ENCODE data around the gene EFNA2.

Gene EFNA2

DNA sequence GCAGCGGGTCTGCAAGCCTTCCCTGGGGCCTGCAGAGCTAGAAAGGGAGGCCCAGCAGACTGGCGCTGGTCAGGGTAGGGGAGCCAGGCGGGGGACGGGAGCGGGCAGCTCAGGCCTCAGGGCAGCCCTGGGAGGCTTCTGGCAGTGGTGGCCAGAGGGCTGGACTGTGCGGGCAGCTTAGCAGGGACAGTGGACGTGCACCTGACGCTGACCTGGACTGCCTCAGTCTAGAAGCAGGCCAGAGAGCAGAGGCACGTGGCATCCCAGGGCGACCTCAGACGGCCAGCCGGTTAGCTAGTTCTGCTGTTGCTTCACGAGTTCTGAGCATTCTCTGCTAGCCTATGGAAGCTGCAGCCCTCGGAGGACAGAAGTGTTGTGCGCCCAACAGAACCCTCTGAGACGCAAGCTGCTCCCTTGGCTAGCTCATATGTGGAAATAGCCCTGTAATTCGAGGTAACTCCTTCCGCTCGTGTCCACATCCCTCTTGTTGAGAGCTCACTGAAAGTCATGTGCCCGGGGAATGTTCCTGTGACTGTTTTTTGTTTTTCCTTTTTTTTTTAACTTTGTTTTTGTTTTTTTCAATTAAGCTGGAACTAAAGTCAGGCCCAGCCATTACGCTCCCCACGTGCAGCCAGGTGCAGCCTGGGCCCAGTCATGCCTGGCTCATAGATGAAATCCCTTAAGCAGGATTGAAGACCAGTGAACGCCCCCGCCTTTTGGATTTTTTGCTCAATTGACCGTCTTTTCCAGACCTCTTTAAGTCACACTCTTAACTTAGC is 12.2 kb upstream of the EFNA2 start:
- DNase-seq (ENCODE audit: extremely low read depth, insufficient read length), result no peak
- TF ChIP-seq, protein P1, sequence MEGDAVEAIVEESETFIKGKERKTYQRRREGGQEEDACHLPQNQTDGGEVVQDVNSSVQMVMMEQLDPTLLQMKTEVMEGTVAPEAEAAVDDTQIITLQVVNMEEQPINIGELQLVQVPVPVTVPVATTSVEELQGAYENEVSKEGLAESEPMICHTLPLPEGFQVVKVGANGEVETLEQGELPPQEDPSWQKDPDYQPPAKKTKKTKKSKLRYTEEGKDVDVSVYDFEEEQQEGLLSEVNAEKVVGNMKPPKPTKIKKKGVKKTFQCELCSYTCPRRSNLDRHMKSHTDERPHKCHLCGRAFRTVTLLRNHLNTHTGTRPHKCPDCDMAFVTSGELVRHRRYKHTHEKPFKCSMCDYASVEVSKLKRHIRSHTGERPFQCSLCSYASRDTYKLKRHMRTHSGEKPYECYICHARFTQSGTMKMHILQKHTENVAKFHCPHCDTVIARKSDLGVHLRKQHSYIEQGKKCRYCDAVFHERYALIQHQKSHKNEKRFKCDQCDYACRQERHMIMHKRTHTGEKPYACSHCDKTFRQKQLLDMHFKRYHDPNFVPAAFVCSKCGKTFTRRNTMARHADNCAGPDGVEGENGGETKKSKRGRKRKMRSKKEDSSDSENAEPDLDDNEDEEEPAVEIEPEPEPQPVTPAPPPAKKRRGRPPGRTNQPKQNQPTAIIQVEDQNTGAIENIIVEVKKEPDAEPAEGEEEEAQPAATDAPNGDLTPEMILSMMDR (IDR thresholded peaks at IDR 0.05; ENCODE audit: insufficient read depth, low read length, poor library complexity, severe bottlenecking), result no peak
- H3K27me3 ChIP-seq (replicated peaks; ENCODE audit: control insufficient read depth, insufficient read depth, low read length), result no peaks in the 10 kb centered on the region
- H3K4me3 ChIP-seq (replicated peaks; ENCODE audit: low read depth, low read length), result no peak overlapping the region
- H3K36me3 ChIP-seq (ENCODE audit: control insufficient read depth, insufficient read depth, low read length), result peaks cover 36% of the 10 kb centered on the region

DNA sequence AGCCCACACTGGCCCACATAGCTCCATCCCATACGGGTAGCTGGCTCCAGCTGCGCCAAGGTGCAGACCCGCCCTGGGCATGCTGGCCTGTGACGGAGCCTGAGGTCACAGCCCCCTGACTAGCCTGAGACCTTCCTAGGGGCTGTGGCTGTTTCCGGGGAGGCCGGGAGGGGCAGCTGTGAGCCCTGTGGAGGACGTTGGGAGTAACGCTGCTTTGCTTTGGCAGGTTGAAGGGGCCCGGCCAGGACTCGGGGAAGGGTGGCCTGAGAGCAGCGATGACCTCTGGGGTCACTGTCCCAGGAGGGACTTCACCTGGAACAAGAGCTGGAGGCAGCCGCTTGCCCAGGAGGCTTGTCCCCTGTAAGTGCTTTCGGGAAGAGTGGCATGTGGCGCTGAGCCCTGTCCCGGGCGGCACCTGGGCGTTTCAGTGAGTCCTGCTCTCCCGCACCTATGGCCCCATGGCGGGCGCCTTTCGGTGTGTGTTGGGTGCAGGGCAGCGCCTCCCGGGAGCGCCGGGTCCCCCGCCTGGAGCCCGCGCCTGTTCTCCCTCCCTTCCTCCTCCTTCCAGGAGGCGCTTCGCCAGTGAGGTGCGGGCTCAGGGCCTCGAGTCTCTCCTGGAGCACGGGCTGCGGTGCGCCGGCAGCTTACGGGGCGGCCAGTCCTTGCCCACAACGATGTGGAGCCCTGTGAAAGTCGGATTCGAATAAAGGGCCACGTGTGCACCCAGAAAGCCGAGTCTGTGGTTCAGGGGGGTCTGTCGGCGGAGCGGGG is 11.4 kb upstream of the EFNA2 start:
- peak overlapping the region; percentile 58 for H3K4me3 ChIP-seq (replicated peaks; ENCODE audit: low read depth, low read length)

DNA sequence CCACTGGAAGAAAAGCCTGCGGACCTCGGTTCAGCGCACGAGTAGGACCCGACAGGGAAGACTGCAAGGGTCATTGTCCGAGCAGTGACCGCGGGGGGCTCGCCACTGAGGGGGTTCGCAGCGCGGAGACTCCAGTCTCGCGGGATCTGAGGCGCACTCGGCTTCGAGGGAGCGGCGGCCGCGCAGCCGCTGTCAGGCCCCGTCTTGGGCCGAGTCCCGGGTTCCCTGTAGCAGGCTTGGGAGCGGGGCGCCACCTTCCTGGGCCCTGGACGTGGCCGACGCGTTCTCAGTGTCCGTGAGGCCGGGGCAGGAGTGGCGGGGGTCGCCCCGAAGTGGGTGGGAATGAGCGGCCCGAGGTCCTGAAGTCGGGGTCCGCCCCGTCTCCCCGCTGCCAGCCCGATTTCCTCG is 10.8 kb upstream of the EFNA2 start:
- Histone ChIP-seq H3K36me3 (ENCODE audit: control insufficient read depth, insufficient read depth, low read length) (peaks cover 39% of the 10 kb centered on the region), H3K27me3 (replicated peaks; ENCODE audit: control insufficient read depth, insufficient read depth, low read length) (no peaks in the 10 kb centered on the region)

More for the DNA sequence above, 11.4 kb upstream of the EFNA2 start:
- H3K36me3 ChIP-seq (ENCODE audit: control insufficient read depth, insufficient read depth, low read length), result peaks cover 39% of the 10 kb centered on the region
- H3K27me3 ChIP-seq (replicated peaks; ENCODE audit: control insufficient read depth, insufficient read depth, low read length), result no peaks in the 10 kb centered on the region
- TF ChIP-seq, protein P1 (IDR thresholded peaks at IDR 0.05; ENCODE audit: insufficient read depth, low read length, poor library complexity, severe bottlenecking), result no peak
- no peak for DNase-seq (ENCODE audit: extremely low read depth, insufficient read length)

DNA sequence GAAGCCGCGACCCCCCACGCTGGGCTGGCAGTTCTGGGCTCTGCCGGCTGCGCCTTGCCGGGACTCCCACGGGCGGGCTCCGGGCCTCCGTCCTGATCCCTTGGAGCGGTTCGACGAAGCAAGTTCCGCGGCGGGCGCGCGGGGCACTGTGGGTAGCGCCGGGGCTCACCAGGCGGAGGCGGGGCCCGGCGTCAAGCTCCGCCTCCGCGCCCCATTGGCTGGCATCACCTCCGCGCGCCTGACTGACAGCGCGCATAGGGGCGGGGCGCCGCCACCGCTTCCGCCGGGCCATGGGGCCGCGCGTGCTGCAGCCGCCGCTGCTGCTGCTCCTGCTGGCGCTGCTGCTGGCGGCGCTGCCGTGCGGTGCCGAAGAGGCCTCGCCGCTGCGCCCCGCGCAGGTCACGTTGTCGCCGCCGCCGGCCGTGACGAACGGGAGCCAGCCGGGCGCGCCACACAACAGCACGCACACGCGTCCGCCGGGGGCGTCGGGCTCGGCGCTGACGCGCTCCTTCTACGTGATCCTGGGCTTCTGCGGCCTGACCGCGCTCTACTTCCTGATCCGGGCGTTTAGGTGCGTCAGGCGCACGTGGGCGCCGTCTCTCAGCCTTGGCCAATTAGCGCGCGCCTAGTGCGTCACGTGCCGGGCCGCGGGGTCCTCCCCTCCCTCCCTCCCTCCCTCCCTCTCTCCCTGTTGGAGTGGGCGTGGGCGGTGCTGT is 10.3 kb upstream of the EFNA2 start, which contains the start of gene FAM174C:
Gene FAM174C (plus strand): TSS at position 271 of the 716 bp plus-strand sequence. CDS start 20 bp downstream, at position 291.
- Histone ChIP-seq H3K36me3 (ENCODE audit: control insufficient read depth, insufficient read depth, low read length) (peaks cover 39% of the 10 kb centered on the region), H3K4me3 (replicated peaks; ENCODE audit: low read depth, low read length) (peak within 1 kb of the TSS; percentile 72), H3K27me3 (replicated peaks; ENCODE audit: control insufficient read depth, insufficient read depth, low read length) (no peaks in the 10 kb centered on the region)
- DNase-seq (ENCODE audit: extremely low read depth, insufficient read length), result peak; percentile 98
- TF ChIP-seq, protein P1 (IDR thresholded peaks at IDR 0.05; ENCODE audit: insufficient read depth, low read length, poor library complexity, severe bottlenecking), result no peak

More for the DNA sequence above, 10.8 kb upstream of the EFNA2 start:
- DNase-seq (ENCODE audit: extremely low read depth, insufficient read length), result peak; percentile 63
- peak overlapping the region; percentile 58 for H3K4me3 ChIP-seq (replicated peaks; ENCODE audit: low read depth, low read length)
- TF ChIP-seq, protein P1 (IDR thresholded peaks at IDR 0.05; ENCODE audit: insufficient read depth, low read length, poor library complexity, severe bottlenecking), result no peak

DNA sequence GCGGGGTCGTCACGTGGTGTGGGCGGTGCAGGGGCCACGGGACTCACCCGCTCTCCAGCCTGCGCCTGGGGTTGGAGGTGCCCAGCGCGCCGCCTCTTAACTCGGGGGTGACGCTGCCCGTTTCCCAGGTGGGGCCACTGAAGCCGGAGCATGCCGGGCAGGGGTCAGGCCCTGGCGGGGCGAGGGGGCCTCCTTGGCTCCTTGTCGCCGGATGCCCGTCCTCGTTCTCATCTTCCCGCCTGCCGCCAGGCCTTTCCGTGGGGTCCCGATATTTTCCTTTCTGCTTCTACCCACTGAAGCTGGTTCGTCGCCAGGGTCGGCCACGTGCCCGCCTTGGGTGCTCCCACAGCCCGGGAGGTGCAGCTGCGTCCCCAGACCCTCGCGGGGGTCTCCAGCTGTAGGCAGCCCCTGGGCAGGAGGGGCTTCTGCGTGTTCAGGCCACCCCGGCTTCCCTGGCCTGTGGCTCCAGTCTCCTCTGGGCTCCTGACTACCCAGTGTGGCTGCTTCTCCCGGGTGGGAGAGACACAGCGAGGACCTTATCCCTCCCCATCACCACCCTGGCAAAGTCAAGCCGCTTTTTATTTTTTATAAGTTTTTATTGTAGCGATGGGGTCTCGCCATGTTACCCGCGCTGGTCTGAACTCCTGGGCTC is 9.6 kb upstream of the EFNA2 start:
- no peak for DNase-seq (ENCODE audit: extremely low read depth, insufficient read length)
- Histone ChIP-seq H3K36me3 (ENCODE audit: control insufficient read depth, insufficient read depth, low read length) (peaks cover 35% of the 10 kb centered on the region), H3K4me3 (replicated peaks; ENCODE audit: low read depth, low read length) (peak overlapping the region; percentile 72), H3K27me3 (replicated peaks; ENCODE audit: control insufficient read depth, insufficient read depth, low read length) (no peaks in the 10 kb centered on the region)
- TF ChIP-seq, protein P1 (IDR thresholded peaks at IDR 0.05; ENCODE audit: insufficient read depth, low read length, poor library complexity, severe bottlenecking), result no peak
